T-cell (primary cell): ENCODE results near the gene VENTX. TPM values are rescaled to one million over a fixed set of nuclear protein-coding genes. Genes with fewer than 3 reads are reported as not detected.

Experiments
- ATAC-seq, 4 experiments: fragments of 200-7000 bp in 3 of 4; fragments of 150-1000 bp in 1 of 4; cut with Tn5 transposase; replicated peaks in 1 of 4; 1 replicate in 3 of 4; 2 replicates in 1 of 4; pipeline ENCODE4 v1.10.0; 2021; ENCODE audit warnings: moderate library complexity in 3 of 4, mild to moderate bottlenecking in 2 of 4, moderate number of reproducible peaks in 1 of 4
- CTCF ChIA-PET, 2 donors: fragments of 300-600 bp; sonication (Branson Sonifier 250); formaldehyde crosslinking; loops; one replicate each; lab custom pipeline; 2022; ENCODE audit warnings: antibody characterized with exemption in 2 of 2; lab: Charles Lee
- POLR2A ChIA-PET, 2 donors: fragments of 300-600 bp; sonication (Branson Sonifier 250); formaldehyde crosslinking; loops; one replicate each; lab custom pipeline; 2022; ENCODE audit warnings: antibody characterized with exemption in 2 of 2; lab: Charles Lee
- DNase-seq, 35 experiments: peaks; one replicate each; pipeline versions ENCODE4 v3.0.0 to v3.0.0-alpha.2; 2013 to 2023
- H3K27ac ChIP-seq: one replicate; pipeline ENCODE4 v1.5.1; 2013; ENCODE audit warnings: low read length
- H3K27me3 ChIP-seq, 2 experiments: replicated peaks in 1 of 2; 1 replicate in 1 of 2; 2 replicates in 1 of 2; pipeline versions ENCODE4 v1.6.1 to v1.7.0; 2013; ENCODE audit warnings: low read length in 1 of 2, mixed read lengths in 1 of 2; ENCODE audit not compliant: control insufficient read depth in 2 of 2, insufficient read depth in 2 of 2; ENCODE audit errors: extremely low read depth in 1 of 2
- H3K36me3 ChIP-seq, 2 donors: 1 replicate in 1 of 2; 2 replicates in 1 of 2; pipeline versions ENCODE4 v1.6.1 to v1.7.0; 2013; ENCODE audit warnings: low read length in 1 of 2; ENCODE audit not compliant: control insufficient read depth in 2 of 2, insufficient read depth in 1 of 2; ENCODE audit errors: extremely low read depth in 1 of 2
- H3K4me1 ChIP-seq, 2 experiments: 1 replicate in 1 of 2; 2 replicates in 1 of 2; pipeline versions ENCODE4 v1.6.1 to v1.7.0; 2013; ENCODE audit warnings: low read length in 2 of 2, mixed read lengths in 1 of 2; ENCODE audit not compliant: insufficient read depth in 2 of 2, control insufficient read depth in 1 of 2; ENCODE audit errors: extremely low read depth in 1 of 2
- H3K4me3 ChIP-seq, 2 donors: 1 replicate in 1 of 2; 2 replicates in 1 of 2; pipeline versions ENCODE4 v1.5.1 to v1.7.0; 2013; ENCODE audit warnings: mild to moderate bottlenecking in 2 of 2, low read length in 1 of 2, moderate library complexity in 1 of 2; ENCODE audit not compliant: control insufficient read depth in 1 of 2; ENCODE audit errors: extremely low read depth in 1 of 2
- H3K9me3 ChIP-seq: 2 replicates; pipeline ENCODE4 v1.7.0; 2013
- H3K27ac Mint-ChIP-seq, 2 donors: one replicate each; pipeline ENCODE4 v1.8.0; 2020 to 2021; ENCODE audit warnings: mild to moderate bottlenecking in 2 of 2, mixed read lengths in 2 of 2
- H3K27me3 Mint-ChIP-seq, 2 donors: one replicate each; pipeline ENCODE4 v1.8.0; 2021 to 2022; ENCODE audit warnings: mixed read lengths in 2 of 2
- H3K36me3 Mint-ChIP-seq: one replicate; pipeline ENCODE4 v1.8.0; 2021; ENCODE audit warnings: mixed read lengths
- H3K4me1 Mint-ChIP-seq, 3 donors: one replicate each; pipeline ENCODE4 v1.8.0; 2020 to 2022; ENCODE audit warnings: mixed read lengths in 3 of 3, mild to moderate bottlenecking in 1 of 3
- H3K4me3 Mint-ChIP-seq, 3 donors: one replicate each; pipeline ENCODE4 v1.8.0; 2020 to 2022; ENCODE audit warnings: mild to moderate bottlenecking in 3 of 3, mixed read lengths in 3 of 3, moderate library complexity in 3 of 3
- H3K9me3 Mint-ChIP-seq, 3 donors: one replicate each; pipeline ENCODE4 v1.8.0; 2020 to 2022; ENCODE audit warnings: mixed read lengths in 3 of 3
- WGBS: methylation state at CpG from one replicate; pipeline ENCODE4 v1.1.5; 2013; ENCODE audit warnings: missing lambda C conversion rate; ENCODE audit not compliant: insufficient coverage; 5-methylcytosine and 5-hydroxymethylcytosine counted together
- total RNA-seq, 35 experiments: library from RNA in 6 of 35; stranded (reverse) in 6 of 35; fragments of 120-200 nt in 1 of 35; gene quantifications; one replicate each; pipeline versions ENCODE4 v1.2.1 to v1.2.4 and lab custom pipeline; 2013 to 2026

Gene VENTX
- total RNA-seq, 5 donors from 2014 or later (not counting 1 experiment from before 2014, with no cell fraction given), result 0.12 to 0.13 (median 0.12) TPM; not detected in 2

GRCh38 chr10:133210398-133211140, 27.1 kb upstream of the VENTX start:
- Histone ChIP-seq H3K4me1 (peaks cover 0 to 3% of the 10 kb centered on the region in 2 experiments), H3K4me3 (no peak overlapping the region), H3K36me3 (no peaks in the 10 kb centered on the region), H3K27me3 (peaks cover 0 to 50% of the 10 kb centered on the region in 2 experiments), H3K9me3 (no peaks in the 10 kb centered on the region), H3K27ac (no peak overlapping the region)
- Mint-ChIP-seq H3K27me3 (peaks cover 0 to 2% of the 10 kb centered on the region in 2 donors), H3K9me3 (no peaks in the 10 kb centered on the region), H3K4me1 (peaks cover 0 to 6% (median 2%) of the 10 kb centered on the region in 3 donors), H3K36me3 (no peaks in the 10 kb centered on the region), H3K27ac (no peak overlapping the region), H3K4me3 (no peak overlapping the region)
- ChIA-PET CTCF (no interaction called here), POLR2A (no interaction called here)
- 48% methylated on average over 16 of the region's 27 CpGs for WGBS
- DNase-seq, result no peak
- ATAC-seq, result no peak

- no peak for ATAC-seq
- Histone ChIP-seq H3K27ac (no peak overlapping the region), H3K4me1 (peaks cover 0 to 3% of the 10 kb centered on the region in 2 experiments), H3K36me3 (no peaks in the 10 kb centered on the region), H3K9me3 (no peaks in the 10 kb centered on the region), H3K4me3 (no peak overlapping the region), H3K27me3 (peaks cover 0 to 53% of the 10 kb centered on the region in 2 experiments)
- Mint-ChIP-seq H3K4me3 (no peak overlapping the region), H3K9me3 (no peaks in the 10 kb centered on the region), H3K36me3 (no peaks in the 10 kb centered on the region), H3K4me1 (peaks cover 0 to 6% (median 2%) of the 10 kb centered on the region in 3 donors), H3K27ac (no peak overlapping the region), H3K27me3 (peaks cover 4 to 6% of the 10 kb centered on the region in 2 donors)
- WGBS, result 85% methylated on average over 13 of the region's 25 CpGs
- no peak for DNase-seq
- ChIA-PET CTCF (no interaction called here), POLR2A (no interaction called here)
Observed at GRCh38 chr10:133211141-133211830, 26.4 kb upstream of the VENTX start.

- H3K36me3 Mint-ChIP-seq, result no peaks in the 10 kb centered on the region
- CTCF ChIA-PET, result no interaction called here
- POLR2A ChIA-PET, result no interaction called here
- Histone ChIP-seq H3K9me3 (no peaks in the 10 kb centered on the region), H3K27me3 (peaks cover 0 to 51% of the 10 kb centered on the region in 2 experiments), H3K4me3 (no peak overlapping the region), H3K27ac (no peak overlapping the region), H3K4me1 (peaks cover 0 to 3% of the 10 kb centered on the region in 2 experiments), H3K36me3 (no peaks in the 10 kb centered on the region)
- H3K9me3 Mint-ChIP-seq, result no peaks in the 10 kb centered on the region
- no peak for ATAC-seq
- H3K27ac Mint-ChIP-seq, result no peak overlapping the region
- no peak for DNase-seq
- no peak overlapping the region for H3K4me3 Mint-ChIP-seq
- peaks cover 0 to 6% (median 2%) of the 10 kb centered on the region in 3 donors for H3K4me1 Mint-ChIP-seq
- WGBS, result 82% methylated on average over 28 of the region's 34 CpGs
- H3K27me3 Mint-ChIP-seq, result peaks cover 4 to 9% of the 10 kb centered on the region in 2 donors
Observed at GRCh38 chr10:133211959-133212852, 25.4 kb upstream of the VENTX start.

DNA sequence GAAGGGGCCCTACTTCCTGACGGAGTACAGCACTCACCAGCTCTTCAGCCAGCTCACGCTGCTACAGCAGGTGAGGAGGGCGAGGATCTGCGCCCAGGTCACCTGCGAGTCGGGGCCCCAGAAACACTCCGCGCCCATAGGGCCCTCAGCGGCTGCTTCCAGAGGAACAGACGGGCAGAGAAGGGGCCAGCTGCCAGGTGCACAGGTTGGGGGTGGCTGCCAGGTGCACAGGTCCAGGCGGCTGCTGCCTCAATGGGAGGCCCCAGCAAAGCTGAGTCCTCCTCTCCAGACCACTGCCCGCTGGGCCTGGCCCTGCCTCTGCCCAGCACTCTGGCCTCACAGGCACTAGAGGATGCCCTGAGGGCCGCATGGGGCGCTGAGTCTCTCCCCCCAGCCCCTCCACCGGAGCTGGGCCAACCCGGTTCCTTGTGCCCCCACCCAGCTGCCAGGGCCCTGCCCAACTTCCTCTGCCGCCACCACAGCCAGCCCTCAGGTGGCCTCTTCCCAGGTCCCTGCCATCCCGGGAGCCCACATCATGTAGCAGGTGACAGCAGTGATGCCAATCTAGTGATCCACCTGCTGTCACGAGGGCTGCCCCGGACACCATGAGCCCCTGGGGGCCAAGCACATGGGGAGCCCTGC, 24.7 kb upstream of the VENTX start:
- peaks cover 0 to 3% of the 10 kb centered on the region in 2 experiments for H3K4me1 ChIP-seq
- H3K36me3 ChIP-seq, result no peaks in the 10 kb centered on the region
- no peak overlapping the region for H3K27ac Mint-ChIP-seq
- POLR2A ChIA-PET, result no interaction called here
- CTCF ChIA-PET, result no interaction called here
- WGBS, result 76% methylated on average over 20 of the region's 20 CpGs
- ATAC-seq (no peak), DNase-seq (no peak)
- H3K27ac ChIP-seq, result no peak overlapping the region
- peaks cover 0 to 54% of the 10 kb centered on the region in 2 experiments for H3K27me3 ChIP-seq
- peaks cover 4 to 9% of the 10 kb centered on the region in 2 donors for H3K27me3 Mint-ChIP-seq
- no peaks in the 10 kb centered on the region for H3K9me3 Mint-ChIP-seq
- no peaks in the 10 kb centered on the region for H3K9me3 ChIP-seq
- no peak overlapping the region for H3K4me3 Mint-ChIP-seq
- H3K4me3 ChIP-seq, result no peak overlapping the region
- H3K4me1 Mint-ChIP-seq, result peaks cover 0 to 6% (median 2%) of the 10 kb centered on the region in 3 donors
- no peaks in the 10 kb centered on the region for H3K36me3 Mint-ChIP-seq

DNA sequence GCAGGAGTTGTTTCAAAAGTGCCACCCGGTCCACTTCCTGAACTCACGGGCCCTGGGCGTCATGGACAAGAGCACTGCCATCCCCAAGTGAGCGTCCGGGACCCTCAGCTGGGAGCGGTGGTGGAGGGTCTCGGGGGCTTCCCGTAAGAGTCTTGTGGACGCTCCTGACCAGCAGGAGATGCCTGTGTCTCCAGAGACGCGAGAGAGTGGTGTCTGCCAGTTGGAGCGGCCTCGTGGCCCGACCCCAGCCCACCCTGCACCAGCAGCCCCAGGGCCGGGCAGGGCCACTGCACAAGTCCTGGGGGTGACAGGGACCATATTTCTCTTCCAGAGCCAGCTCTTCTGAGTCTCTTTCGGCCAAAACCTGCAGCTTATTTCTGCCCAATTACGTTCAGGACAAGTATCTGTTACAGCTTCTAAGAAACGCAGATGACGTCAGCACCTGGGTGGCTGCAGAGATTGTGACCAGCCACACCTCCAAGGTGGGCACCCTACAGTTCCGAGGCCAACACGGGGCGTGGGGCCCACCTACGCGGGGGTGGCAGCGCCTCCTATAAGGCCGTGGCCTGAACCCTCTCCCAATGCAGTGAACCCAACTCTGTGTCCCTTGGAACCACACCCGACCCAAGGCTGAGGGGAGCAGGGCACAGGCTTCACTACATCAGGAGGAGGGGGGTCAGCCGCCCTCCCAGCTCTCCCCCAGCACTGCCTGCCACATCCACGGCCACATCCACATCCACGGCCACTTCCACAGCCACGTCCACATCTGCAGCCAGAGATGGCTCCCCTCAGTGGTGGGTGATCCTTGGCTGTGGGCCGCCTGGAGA, 23.8 kb upstream of the VENTX start:
- no peak overlapping the region for H3K4me3 Mint-ChIP-seq
- ChIA-PET POLR2A (no interaction called here), CTCF (no interaction called here)
- H3K9me3 Mint-ChIP-seq, result no peaks in the 10 kb centered on the region
- H3K27ac ChIP-seq, result no peak overlapping the region
- no peak for DNase-seq
- H3K4me3 ChIP-seq, result no peak overlapping the region
- H3K27me3 ChIP-seq, result peaks cover 0 to 59% of the 10 kb centered on the region in 2 experiments
- H3K36me3 Mint-ChIP-seq, result no peaks in the 10 kb centered on the region
- no peaks in the 10 kb centered on the region for H3K36me3 ChIP-seq
- WGBS, result 79% methylated on average over 28 of the region's 32 CpGs
- ATAC-seq, result no peak
- H3K27ac Mint-ChIP-seq, result no peak overlapping the region
- peaks cover 0 to 6% (median 2%) of the 10 kb centered on the region in 3 donors for H3K4me1 Mint-ChIP-seq
- H3K4me1 ChIP-seq, result peaks cover 0 to 3% of the 10 kb centered on the region in 2 experiments
- H3K9me3 ChIP-seq, result no peaks in the 10 kb centered on the region
- H3K27me3 Mint-ChIP-seq, result peaks cover 4 to 12% of the 10 kb centered on the region in 2 donors
